Cardiac muscle cell (in vitro differentiated cells and primary cell): ENCODE results near the gene IRAK3. TPM values are rescaled to one million over a fixed set of nuclear protein-coding genes. Genes with fewer than 3 reads are reported as not detected.

Source experiments
- DNase-seq, 2 donors: peaks; one replicate each; pipeline versions ENCODE4 v3.0.0 to v3.0.0-alpha.2; 2010 to 2017; ENCODE audit warnings: low read depth in 1 of 2, low spot score in 1 of 2
- H3K27ac ChIP-seq: fragments of 200-600 bp; sonication (generic); 2 replicates; pipeline ENCODE4 v1.5.1; 2016
- H3K27me3 ChIP-seq: fragments of 200-600 bp; sonication (generic); 2 replicates; pipeline ENCODE4 v1.6.0; 2016; ENCODE audit warnings: control low read depth
- H3K36me3 ChIP-seq: fragments of 200-600 bp; sonication (generic); 2 replicates; pipeline ENCODE4 v1.5.1; 2016; ENCODE audit warnings: control low read depth
- H3K4me1 ChIP-seq: fragments of 200-600 bp; sonication (generic); 2 replicates; pipeline ENCODE4 v1.8.1; 2017; ENCODE audit warnings: low read depth, mild to moderate bottlenecking, mixed run types
- H3K4me3 ChIP-seq: fragments of 200-600 bp; sonication (generic); 2 replicates; pipeline ENCODE4 v1.5.1; 2016; ENCODE audit warnings: mild to moderate bottlenecking
- H3K9me3 ChIP-seq: fragments of 200-600 bp; sonication (generic); 2 replicates; pipeline ENCODE4 v1.5.1; 2017; ENCODE audit warnings: low read depth, mild to moderate bottlenecking, control low read depth
- CTCF ChIP-seq: IDR thresholded peaks from 2 replicates; pipeline ENCODE4 v1.5.1; 2012; ENCODE audit warnings: low read depth, mild to moderate bottlenecking, low read length
- polyA plus RNA-seq: library from polyadenylated mRNA; unstranded; fragments of >200 nt; fragmentation: Nextera tagmentation; extraction: Ambion mirVana; gene quantifications from 2 replicates; pipeline ENCODE4 v1.2.1, GENCODE V29; 2016
- total RNA-seq: library from RNA; depleted of rRNA; stranded (reverse); fragments of >200 nt; gene quantifications from 2 replicates; pipeline ENCODE4 v1.2.3, GENCODE V29; 2016

Gene IRAK3
- total and polyA plus RNA-seq, 2 experiments from 2014 or later: 0.11 to 0.27 TPM

GRCh38 chr12:66189889-66190288 is 875 bp downstream of the IRAK3 start:
- Histone ChIP-seq H3K36me3 (no peaks in the 10 kb centered on the region), H3K27me3 (peaks cover 55% of the 10 kb centered on the region), H3K4me1 (no peaks in the 10 kb centered on the region), H3K27ac (no peak overlapping the region), H3K4me3 (no peak overlapping the region), H3K9me3 (no peaks in the 10 kb centered on the region)
- TF ChIP-seq CTCF: no peak
- DNase-seq: peak in 1 of 2 donors; percentile 40

GRCh38 chr12:66190519-66191370 is 1.7 kb downstream of the IRAK3 start:
- Histone ChIP-seq H3K27me3 (peaks cover 55% of the 10 kb centered on the region), H3K27ac (no peak overlapping the region), H3K9me3 (no peaks in the 10 kb centered on the region), H3K4me3 (no peak overlapping the region), H3K36me3 (no peaks in the 10 kb centered on the region), H3K4me1 (no peaks in the 10 kb centered on the region)
- DNase-seq: peak in 1 of 2 donors; percentile 45
- TF ChIP-seq CTCF: no peak

- H3K27me3 ChIP-seq: peaks cover 54% of the 10 kb centered on the region
- DNase-seq: no peak
Measured at GRCh38 chr12:66191547-66192126, 2.6 kb downstream of the IRAK3 start.

GRCh38 chr12:66194122-66194521 is 5.1 kb downstream of the IRAK3 start:
- peaks cover 29% of the 10 kb centered on the region for H3K27me3 ChIP-seq
- DNase-seq: no peak
- no peak overlapping the region for H3K27ac ChIP-seq
- TF ChIP-seq CTCF: no peak
- H3K4me1 ChIP-seq: no peaks in the 10 kb centered on the region
- no peaks in the 10 kb centered on the region for H3K36me3 ChIP-seq
- no peaks in the 10 kb centered on the region for H3K9me3 ChIP-seq
- no peak overlapping the region for H3K4me3 ChIP-seq

More at GRCh38 chr12:66191547-66192126, 2.6 kb downstream of the IRAK3 start:
- Histone ChIP-seq H3K36me3 (no peaks in the 10 kb centered on the region), H3K4me1 (no peaks in the 10 kb centered on the region), H3K4me3 (no peak overlapping the region), H3K9me3 (no peaks in the 10 kb centered on the region), H3K27ac (no peak overlapping the region)
- TF ChIP-seq CTCF: no peak

- no peaks in the 10 kb centered on the region for H3K36me3 ChIP-seq
- H3K4me1 ChIP-seq: no peaks in the 10 kb centered on the region
- no peaks in the 10 kb centered on the region for H3K9me3 ChIP-seq
- H3K27me3 ChIP-seq: peaks cover 18% of the 10 kb centered on the region
- no peak overlapping the region for H3K4me3 ChIP-seq
- H3K27ac ChIP-seq: no peak overlapping the region
- peak in 1 of 2 donors; percentile 19 for DNase-seq
- TF ChIP-seq CTCF: no peak
Measured at GRCh38 chr12:66195242-66195641, 6.2 kb downstream of the IRAK3 start.
